Stromal cell of bone marrow (primary cell): ENCODE measurements around the gene DCK.

ENCODE experiments used
- DNase-seq: peaks from one replicate; pipeline ENCODE4 v3.0.0-alpha.2; 2012; ENCODE audit warnings: low read depth

The DCK gene

GRCh38 chr4:71064521-71064920 lies 71.1 kb downstream of the DCK start:
- no peak for DNase-seq

GRCh38 chr4:71065991-71066510 lies 72.6 kb downstream of the DCK start:
- no peak for DNase-seq

- DNase-seq, result no peak
These were observed 73.6 kb downstream of the DCK start for GRCh38 chr4:71066737-71067716.

- no peak for DNase-seq
These were observed 75.6 kb downstream of the DCK start for GRCh38 chr4:71069063-71069462.

GRCh38 chr4:71070015-71070414 lies 76.6 kb downstream of the DCK start:
- DNase-seq, result no peak

- DNase-seq, result peak; percentile 13
These were observed 81.2 kb downstream of the DCK start for GRCh38 chr4:71074452-71075299.
